ENCODE results near the gene RPL22.
"Not testable (repeated sequence)": the region's sequence is repeated elsewhere in the genome, so short reads cannot be mapped to it uniquely, and the experiment has no call there.

The RPL22 gene

DNA sequence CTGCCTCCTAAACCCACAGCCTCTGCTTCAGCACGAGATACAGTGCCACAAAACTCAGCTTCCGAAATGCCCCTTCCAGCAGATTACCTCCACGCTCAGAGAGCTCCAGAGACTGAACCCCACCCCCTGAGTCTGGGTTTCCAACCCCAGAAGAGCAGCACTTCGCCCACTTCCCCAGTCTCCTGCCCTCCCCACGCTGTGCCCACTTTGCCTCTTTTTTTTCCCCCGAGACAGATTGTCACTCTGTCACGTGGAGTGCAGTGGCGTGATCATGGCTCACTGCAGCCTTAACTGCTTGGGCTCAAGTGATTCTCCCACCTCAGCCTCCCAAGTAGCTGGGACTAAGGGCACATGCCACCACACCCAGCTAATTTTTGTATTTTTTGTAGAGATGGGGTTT lies 26.3 kb upstream of the RPL22 start:
- DNase-seq = no peak

DNA sequence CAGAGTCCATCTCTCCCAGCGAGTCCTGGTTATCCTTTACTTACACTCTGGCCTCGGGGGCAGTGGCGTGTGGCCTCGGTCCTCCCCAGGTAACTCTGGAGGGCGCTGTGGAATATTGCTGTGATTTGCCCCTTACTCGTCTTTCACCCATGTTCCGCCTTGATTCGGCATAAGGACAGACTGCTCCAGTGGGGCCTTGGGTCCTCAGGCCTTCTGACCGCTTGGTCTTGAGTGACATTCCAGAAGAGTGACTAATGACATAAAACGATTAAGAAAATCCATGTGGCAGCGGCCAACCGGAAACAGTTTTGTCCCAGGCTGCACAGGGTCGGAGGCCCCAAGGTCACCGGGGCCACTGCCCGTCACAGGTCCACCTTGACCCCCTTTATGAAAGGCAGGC lies 25.3 kb upstream of the RPL22 start:
- no peak for DNase-seq

DNA sequence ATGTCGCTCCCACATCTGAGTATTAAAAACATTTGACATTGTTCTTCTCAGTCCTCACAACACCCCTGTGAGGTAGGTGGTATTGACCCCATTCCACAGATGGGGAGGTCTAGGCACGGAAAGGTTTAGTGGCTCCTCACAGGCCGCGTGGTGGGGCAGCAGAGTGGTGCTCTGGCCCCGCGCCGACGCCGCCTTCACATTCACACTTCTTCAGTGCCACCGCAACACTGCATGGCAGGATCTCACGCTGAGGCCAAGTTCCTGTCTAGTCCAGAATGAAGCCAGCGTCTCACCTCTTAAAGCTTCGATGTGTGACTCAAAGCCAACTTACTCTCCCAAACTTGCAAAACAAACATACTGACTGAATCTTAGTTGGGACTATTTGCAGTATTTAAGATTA lies 24.2 kb upstream of the RPL22 start:
- DNase-seq = no peak

DNA sequence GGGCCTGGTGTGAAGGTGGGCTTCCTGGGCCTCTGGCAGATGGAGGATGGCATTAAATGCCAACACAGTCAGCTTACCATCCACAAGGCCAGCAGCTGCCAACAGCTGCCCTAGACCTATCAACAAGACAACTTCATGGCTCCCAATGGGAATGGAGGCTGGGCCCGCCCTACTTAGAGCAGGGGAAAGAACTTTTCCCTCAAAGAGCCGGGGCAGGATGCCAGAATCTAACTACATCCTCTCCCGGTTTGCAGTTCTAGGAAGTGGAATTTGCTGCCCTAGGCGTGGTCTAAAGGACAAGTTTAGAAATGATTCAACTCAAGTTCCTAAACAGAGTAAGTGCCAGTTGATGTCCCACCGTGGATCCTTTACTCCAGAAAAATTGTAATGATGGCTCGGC lies 23.2 kb upstream of the RPL22 start:
- no peak for DNase-seq

DNA sequence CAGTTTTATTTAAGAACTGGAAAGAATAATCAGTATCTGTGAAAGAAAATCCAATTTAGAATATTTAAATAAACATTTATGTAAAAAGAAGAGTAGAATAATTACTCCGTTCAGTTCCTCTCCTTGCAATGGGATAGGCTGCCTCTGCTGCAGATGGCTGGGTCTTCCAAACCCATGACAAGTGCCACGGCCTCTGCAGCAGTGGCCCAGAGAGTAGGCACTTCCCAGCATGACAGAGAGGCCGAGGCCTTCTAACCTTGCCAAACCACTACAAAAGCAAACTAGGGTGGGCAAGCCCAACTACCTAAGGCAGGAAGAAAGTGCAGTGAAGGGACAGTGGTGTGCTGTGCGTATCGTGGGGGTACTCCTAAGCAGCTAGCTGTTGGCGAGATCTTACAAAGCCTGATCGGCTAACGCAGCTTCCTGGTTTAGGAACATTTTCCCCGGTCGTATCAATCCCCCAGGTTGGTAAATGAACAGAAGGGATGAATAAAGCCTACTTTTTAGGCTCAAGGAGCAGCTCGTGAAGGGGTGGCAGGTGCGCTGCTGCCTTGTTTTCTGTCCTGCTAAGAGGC lies 21.9 kb upstream of the RPL22 start:
- DNase-seq = no peak

DNA sequence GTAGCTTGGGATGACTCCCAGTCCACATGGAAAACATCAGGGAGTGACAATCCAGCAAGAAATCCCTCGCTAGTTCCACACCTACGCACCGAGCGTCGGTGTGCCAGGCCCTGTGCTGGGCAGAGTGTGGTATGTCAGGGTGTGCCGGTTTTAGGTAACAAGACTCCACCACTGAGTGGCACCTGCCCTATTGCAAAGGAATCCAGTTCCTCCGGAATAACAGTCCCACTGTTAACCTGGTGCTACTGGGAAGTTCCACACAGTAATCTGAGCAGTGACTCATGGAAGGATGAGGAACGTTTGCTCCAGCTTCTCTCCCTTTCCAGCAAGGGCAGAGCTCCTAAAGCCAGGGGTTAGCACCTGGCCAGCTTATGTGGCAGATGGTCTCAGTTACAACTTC lies 20.8 kb upstream of the RPL22 start:
- DNase-seq = no peak

DNA sequence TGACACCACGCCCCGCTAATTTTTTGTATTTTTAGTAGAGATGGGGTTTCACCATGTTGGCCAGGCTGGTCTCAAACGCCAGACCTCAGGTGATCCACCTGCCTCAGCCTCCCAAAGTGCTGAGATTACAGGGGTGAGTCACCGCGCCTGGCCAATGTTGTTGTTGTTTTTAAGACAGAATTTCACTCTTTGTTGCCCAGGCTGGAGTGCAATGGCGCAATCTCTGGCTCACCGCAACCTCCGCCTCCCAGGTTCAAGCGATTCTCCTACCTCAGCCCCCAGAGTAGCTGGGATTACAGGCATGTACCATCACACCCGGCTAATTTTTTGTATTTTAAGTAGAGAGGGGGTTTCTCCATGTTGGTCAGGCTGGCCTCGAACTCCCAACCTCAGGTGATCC lies 20.2 kb upstream of the RPL22 start:
- DNase-seq = not testable (repeated sequence)

DNA sequence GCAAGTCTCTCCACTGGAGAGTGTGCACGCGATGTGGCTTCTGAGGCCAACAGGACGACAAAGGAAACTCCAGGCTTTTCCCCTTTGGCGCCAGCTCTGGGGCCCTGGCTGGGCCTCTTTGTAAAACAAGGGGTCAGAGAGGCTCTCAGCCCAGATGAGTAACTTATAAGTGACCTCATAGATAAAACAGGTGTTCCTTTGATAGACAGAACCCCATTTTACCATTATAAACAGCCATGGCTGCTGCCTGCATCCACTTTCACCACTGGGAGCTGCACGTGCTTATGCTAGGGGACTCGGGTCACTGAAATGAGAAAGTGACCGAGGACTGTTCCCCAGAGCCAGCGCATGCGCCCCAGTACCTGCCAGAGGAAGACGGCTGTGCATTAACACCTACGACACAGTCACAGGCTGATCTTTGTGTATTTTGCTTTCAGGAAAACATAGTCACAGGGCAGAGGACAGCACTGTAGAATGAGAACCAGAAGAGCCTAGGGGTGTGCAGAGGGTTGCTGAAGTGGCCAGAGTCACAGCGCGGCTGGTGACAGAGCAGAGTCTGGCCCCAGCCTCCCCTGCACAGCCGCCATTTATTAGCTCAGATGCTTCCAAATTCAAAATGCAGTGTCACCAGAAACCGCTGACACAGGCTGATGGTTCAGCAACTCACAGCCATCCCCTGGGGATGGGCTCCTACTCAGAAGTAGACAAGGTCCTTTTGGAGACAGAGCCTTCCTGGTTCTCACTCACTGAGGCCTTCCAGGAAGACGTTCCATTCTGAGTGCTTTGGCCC lies 19.2 kb upstream of the RPL22 start:
- no peak for DNase-seq

DNA sequence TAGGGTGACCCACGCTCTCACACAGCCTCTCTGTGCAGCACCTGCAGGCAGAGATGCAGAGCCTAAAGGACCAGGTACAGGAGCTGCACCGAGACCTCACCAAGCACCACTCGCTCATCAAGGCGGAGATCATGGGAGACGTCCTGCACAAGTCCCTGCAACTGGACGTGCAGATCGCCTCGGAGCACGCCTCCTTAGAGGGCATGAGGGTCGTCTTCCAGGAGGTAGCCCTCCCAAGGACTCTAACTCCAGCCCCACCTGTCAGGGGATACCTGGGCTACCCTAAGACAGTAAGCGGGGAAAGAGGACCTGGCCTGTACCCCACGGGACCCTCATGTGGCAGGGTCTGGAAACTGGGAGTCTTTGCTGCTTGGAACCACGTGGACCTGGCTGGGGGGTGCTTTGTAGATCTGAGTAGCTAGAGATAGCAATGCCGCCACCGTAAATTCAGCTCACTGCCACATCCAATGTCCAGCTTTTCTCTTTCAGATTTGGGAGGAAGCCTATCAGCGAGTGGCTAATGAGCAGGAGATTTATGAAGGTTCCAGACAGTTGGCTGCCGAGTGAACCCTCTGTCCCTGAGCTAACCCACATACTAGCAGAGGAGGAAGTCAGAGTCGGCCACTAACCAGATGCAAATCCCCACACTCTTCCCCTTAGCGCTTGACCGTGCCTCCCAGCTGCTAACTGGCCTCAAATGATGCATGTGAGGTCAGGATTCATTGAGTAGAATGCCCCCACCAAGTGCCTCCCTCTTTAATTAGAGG lies 13.0 kb upstream of the RPL22 start:
- DNase-seq = no peak

DNA sequence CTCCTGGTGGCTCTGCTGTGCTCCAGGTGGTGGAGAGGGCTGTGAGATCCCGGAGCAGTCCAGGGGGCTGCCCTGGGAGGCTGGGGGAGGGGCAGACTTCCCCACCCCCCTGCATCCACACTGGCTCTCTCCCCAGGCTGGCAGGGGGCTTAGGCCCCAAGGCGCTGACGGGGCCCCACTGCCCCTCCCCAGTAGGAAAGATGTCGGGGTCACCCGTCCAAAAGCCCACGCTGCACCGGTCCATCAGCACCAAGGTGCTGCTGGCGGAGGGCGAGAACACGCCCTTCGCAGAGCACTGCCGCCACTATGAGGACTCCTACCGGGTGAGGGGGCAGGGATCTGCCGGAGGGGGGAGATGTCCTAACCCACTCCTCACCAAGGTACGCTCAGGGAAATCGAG lies 12.3 kb upstream of the RPL22 start:
- DNase-seq = no peak

DNA sequence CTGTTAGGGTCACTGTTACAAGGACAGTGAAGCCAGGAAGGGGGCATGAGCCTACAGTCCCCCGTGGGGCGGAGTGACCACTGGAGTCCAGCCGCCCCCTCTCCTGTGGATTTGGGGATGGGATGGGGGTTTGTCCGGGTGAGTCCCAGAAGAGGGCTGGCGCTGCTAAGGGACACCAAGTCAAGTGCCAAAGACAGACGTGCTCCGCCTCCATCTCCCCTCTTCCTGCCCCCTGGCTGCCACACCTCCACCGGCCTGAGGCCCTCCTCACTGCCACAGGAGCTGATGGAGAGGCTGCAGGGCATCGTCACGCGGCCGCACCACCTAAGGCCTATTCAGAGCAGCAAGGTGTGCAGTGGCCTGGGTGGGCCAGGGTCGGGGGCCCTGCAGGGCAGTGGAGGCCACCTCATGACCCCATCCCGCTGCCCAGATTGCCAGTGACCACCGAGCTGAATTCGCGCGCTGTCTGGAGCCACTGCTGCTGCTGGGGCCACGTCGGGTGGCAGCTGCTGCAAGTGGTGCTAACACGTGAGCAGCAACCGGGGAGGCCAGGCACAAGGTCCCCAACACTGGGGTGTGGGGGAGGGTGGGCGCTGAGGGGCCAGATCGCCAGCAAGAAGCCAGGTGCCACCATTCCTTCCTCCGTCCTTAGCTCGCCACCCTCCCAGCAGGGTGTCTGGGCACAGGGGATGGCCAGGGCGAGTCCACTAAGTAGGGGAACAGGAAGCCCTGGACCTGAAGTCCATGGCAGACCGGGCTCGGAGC lies 11.4 kb upstream of the RPL22 start:
- no peak for DNase-seq

DNA sequence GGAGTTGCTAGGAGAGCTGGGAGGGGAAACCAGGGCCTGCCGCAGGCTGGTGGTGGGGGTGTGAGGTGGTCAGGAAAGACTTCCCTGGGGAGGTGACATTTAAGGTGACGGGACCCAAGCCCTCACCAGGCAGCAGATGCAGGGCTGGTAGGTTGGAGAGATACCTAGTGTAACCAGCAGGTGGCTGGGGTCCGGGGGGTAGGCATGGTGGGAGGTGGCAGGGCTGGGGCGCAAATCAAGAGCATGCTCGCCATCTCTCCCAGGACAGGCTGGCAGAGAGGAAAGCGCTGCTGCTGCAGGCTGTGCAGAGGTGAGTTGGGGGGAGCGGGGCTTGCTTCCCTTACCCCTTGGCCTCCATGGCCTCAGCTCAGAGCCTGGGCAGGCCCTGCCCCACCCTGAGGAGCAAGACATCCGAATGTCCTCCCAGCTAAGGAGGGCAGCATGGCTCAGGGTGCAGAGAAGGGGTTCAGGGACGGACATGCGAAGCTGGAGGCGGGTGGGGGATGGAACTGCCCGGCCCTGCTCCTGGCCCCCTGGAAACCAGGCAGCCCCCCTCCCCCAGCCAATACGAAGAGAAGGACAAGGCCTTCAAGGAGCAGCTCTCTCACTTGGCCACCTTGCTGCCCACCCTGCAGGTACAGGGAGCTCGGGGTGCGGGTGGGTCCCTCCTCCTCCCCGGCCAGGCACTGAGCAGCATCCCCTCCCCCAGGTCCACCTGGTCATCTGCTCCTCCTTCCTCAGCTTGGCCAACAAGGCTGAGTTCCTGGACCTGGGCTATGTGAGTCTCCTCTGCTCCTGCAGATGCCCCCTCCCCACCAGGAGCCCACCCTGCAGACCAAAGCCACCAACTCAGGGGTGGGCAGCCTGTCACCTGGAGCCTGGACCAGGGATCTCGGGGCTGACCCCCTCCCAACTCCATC lies 10.5 kb upstream of the RPL22 start:
- no peak for DNase-seq

DNA sequence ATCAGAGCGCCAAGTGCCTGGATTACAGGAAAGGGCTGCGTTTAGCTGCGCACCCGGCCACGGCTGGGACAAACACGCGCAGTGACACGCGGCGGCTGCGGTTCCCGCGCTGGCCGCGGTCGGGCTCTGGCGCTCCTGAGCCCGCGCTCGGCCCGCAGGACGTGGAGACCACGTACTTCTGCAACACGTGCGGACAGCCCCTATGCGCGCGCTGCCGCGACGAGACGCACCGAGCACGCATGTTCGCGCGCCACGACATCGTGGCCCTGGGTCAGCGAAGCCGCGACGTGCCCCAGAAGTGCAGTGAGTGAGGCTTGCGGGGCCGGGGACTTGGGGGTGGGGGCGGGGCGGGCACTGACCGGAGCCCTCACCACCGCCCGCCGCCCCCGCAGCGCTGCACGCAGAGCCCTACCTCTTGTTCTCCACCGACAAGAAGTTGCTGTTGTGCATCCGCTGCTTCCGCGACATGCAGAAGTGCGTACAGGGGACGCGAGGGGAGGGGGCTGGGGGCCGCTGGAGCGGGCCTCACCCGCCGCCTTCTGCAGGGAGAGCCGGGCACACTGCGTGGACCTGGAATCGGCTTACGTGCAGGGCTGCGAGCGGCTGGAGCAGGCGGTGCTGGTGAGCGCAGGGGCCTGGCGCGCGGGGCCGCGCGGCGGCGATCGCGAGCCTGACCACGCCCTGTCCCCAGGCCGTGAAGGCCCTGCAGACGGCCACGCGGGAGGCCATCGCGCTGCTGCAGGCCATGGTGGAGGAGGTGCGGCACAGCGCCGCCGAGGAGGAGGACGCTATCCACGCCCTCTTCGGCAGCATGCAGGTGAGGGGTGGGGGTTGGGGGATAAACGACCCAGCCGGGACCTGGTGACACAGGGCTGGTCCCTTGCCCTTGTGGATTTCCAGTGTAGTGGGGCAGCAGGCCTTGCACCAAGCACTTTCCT lies 9.6 kb upstream of the RPL22 start:
- no peak for DNase-seq

DNA sequence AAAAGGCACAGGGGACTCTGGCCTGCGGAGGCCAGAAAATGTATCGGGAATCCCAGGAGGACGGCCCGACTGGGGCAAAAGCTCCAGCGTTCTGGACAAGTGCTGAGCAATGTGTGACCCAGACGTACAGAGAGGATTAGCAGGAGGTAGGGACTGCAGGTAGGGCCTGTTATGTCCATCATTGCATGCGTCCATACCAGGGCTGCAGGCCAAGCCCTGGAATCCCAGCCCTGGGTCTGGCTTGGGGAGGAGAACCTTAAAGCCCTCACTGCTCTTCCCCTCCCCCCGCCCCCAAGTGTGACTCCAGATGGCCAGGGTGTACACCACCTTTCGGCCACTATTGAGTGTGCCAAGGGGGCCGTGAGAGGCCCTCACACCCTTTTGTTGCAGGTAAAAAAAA lies 8.5 kb upstream of the RPL22 start:
- DNase-seq = no peak

DNA sequence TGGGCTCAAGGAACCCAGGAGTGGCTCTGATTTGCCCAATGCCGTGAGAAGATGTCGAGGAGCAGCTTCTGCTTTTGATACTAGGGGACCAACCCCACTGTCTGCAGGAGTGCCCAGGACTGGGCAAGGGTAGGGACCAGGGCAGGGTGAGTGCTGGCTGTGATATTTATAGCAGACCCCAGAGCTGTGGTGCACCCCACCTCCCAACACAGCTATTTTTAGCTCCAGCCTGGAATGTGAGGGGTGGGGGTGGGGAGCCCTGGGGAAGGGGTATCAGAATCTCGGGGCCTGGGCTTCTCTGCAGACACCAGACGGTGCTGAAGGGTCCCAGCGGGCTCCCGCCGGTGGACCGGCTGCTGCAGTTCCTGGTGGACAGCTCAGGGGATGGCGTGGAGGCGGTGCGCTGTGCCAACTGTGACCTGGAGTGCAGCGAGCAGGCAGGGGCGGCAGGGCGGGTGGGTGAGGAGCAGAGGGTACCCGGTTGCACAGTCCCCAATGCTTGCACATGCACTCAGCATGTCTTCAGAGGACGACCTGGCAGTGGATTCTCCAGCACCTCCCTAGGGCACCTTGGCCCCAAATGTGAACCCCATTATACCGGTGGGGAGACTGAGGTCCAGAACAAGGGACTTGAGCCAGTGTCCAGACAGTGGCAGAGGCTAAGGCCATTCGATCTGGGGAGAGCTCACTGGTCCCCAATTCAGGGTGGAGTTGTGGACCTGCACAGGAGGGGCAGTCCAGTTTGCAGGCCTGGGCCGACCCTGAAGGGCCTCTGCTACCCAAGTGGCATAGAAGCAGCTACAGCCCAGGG lies 7.9 kb upstream of the RPL22 start:
- DNase-seq = no peak

DNA sequence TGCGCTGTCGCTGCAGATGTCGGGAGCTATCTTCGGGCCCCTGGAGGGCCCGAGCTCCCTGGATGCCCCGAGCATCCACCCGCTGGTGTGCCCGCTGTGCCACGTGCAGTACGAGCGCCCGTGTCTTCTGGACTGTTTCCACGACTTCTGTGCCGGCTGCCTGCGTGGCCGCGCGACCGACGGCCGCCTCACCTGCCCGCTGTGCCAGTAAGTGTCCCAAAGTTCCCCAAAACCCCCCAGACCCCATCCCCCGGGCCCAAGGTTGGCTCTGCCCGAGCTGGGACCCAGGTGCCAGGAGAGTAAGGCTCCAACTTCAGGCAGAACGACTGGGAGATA lies 7.1 kb upstream of the RPL22 start:
- no peak for DNase-seq

DNA sequence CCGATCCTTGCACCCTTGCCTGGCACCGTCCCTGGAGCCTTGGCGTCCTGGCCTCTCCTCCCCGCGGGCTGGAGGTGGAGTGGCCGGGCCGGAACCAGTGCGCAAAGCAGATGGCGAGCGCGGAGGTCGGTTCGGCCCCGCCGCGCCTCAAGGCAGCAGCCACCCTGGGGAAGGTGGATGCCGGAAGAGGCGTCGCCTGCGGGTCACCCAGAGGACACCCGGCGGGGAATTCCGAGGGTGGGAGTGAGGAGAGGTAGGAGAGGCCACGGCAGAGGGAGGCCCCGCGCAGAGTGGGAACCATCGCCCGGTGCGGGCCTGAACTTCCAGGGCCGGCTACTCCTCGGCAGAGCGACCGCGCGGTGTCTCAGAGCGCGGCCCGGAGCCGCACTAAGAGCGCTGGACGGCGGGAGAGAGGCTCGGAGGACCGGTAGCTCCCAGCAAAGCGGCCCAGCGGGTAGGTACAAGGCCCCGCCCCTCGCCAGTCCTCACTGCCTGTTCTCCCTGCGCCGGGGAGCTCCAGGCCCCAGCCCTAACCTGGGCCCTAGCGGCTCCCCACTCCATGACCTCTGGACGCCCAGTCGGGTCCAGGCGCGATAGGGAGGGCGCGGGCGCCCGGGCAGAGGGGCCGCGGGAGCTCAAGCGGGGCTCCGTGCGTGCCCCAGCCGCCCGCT lies 6.6 kb upstream of the RPL22 start, which contains the start of gene RNF207:
Gene RNF207, plus strand, starts transcription at position 271 of the 671 bp plus-strand sequence. CDS start 417 bp downstream, outside the sequence.
- DNase-seq = peak; percentile 47

DNA sequence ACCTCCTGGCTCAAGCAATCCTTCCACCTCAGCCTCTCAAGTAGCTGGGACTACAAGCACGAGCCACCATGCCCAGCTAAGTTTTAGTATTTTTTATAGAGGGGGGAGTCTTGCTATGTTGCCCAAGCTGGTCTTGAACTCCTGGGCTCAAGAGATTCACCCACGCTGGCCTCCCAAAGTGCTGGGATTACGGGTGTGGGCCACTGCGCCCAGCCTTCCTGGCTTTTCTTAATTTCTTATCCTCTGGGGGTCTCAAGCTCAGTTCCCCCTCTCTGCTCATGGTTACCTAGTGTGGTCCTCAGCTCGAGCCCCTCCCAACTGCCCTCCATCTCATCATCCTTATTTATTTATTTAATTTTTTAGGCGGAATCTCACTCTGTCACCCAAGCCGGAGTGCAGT lies 2.9 kb upstream of the RPL22 start:
- DNase-seq = no peak

DNA sequence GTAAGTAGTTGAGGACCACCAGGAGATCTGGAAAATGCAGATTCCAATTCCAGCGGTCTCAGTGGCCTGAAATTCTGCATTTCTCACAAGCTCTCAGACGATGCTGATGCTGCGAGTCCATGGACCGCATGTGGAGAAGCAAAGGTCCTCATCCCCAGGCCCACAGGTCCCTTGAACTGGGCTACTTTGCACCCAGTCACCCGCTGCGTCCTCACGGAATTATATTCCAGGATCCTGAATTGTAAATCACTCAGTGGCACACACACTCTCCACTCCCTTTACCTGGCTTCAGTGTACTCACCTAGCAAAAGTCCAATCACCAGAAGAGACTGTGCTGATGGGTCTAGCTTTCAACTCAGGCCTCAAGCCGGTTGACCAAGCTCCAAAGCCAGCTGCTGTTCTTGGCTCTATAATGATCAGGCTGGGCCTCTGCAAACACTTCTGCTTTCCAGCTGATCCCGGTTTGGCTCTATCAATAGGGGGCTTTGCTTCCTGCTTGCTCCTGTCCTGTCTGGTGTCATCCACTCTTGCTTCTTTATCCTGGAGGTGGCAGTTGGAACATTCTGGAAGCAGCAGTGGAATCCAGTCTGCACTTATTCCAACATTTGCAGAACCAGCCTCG lies 904 bp upstream of the RPL22 start:
- DNase-seq = no peak
